WI38 (cell line): ENCODE results near the gene NTRK2.

Experiments used
- H3K4me3 ChIP-seq: 2 replicates; pipeline ENCODE4 v1.5.1; 2011; ENCODE audit warnings: low read depth, mild to moderate bottlenecking, control low read depth, low read length
- CTCF ChIP-seq: IDR thresholded peaks from 2 replicates; pipeline ENCODE4 v1.5.1; 2012; ENCODE audit warnings: low read depth, mild to moderate bottlenecking, control low read depth, low read length

Gene NTRK2

GRCh38 chr9:84710701-84711397 lies 41.3 kb downstream of the NTRK2 start:
- TF ChIP-seq CTCF, result no peak
- H3K4me3 ChIP-seq, result no peak overlapping the region

GRCh38 chr9:84711398-84711777 lies 41.9 kb downstream of the NTRK2 start:
- TF ChIP-seq CTCF, result no peak
- no peak overlapping the region for H3K4me3 ChIP-seq

GRCh38 chr9:84711936-84712335 lies 42.4 kb downstream of the NTRK2 start:
- no peak for TF ChIP-seq CTCF
- no peak overlapping the region for H3K4me3 ChIP-seq

- no peak for TF ChIP-seq CTCF
- no peak overlapping the region for H3K4me3 ChIP-seq
These were observed 46.7 kb downstream of the NTRK2 start for GRCh38 chr9:84716217-84716616.

GRCh38 chr9:84718476-84718875 lies 48.9 kb downstream of the NTRK2 start:
- no peak for TF ChIP-seq CTCF

GRCh38 chr9:84722388-84722989 lies 53.0 kb downstream of the NTRK2 start:
- no peak overlapping the region for H3K4me3 ChIP-seq
- no peak for TF ChIP-seq CTCF

More at GRCh38 chr9:84718476-84718875, 48.9 kb downstream of the NTRK2 start:
- H3K4me3 ChIP-seq, result no peak overlapping the region

GRCh38 chr9:84723426-84723825 lies 53.9 kb downstream of the NTRK2 start:
- H3K4me3 ChIP-seq, result no peak overlapping the region
- no peak for TF ChIP-seq CTCF
